Stomach (tissue), 4 donors: ENCODE measurements around the gene KCNIP3.

ENCODE experiments used
- POLR2A ChIP-seq, 4 donors: fragments of 450-650 bp; IDR thresholded peaks; one replicate each; pipeline ENCODE4 v1.6.1; 2016; ENCODE audit warnings: antibody characterized with exemption in 4 of 4, control low read depth in 2 of 4, mild to moderate bottlenecking in 1 of 4, moderate library complexity in 1 of 4
- POLR2AphosphoS5 ChIP-seq, 3 donors: sonication (generic); formaldehyde crosslinking; IDR thresholded peaks; one replicate each; pipeline ENCODE4 v1.6.1; 2016; ENCODE audit warnings: antibody characterized with exemption in 3 of 3
- TF ChIP-seq, protein P1 (sequence below), 7 experiments: fragments of 450-650 bp in 4 of 7; fragments of 200-600 bp in 3 of 7; sonication (generic) in 3 of 7; IDR thresholded peaks; one replicate each; pipeline ENCODE4 v1.5.1; 2016 to 2019; ENCODE audit warnings: antibody characterized with exemption in 7 of 7, control low read depth in 2 of 7, mild to moderate bottlenecking in 1 of 7

DNA sequence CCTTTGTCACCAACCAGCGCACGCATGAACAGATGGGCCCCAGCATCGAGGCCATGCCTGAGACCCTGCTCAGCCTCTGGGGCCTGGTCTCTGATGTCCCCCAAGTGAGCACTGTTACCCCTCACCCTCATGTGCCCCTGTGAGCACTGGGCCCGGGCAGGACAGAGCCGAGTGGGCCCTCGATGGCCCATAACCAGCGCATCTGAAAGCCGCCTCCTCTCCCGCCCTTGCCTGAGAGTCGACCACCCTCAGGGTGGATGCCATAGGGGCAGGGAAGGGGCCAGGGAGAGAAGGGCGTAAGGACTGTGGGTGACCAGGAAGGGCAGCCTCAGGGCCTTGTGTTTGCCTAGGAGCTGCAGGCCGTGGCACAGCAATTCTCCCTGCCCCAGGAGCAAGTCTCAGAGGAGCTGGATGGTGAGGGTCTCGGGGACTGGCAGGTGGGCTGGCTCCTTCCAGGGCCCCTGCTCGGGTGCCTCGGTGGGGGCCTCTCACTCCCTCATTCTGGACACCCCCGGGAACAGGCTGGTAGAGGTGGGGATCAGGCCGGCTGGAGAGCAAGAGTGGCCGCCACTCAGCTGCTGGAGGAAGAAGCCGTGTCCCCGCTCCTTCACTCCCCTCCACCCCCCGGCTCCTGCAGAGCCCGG lies 20.8 kb upstream of the KCNIP3 start:
- TF ChIP-seq, protein P1, sequence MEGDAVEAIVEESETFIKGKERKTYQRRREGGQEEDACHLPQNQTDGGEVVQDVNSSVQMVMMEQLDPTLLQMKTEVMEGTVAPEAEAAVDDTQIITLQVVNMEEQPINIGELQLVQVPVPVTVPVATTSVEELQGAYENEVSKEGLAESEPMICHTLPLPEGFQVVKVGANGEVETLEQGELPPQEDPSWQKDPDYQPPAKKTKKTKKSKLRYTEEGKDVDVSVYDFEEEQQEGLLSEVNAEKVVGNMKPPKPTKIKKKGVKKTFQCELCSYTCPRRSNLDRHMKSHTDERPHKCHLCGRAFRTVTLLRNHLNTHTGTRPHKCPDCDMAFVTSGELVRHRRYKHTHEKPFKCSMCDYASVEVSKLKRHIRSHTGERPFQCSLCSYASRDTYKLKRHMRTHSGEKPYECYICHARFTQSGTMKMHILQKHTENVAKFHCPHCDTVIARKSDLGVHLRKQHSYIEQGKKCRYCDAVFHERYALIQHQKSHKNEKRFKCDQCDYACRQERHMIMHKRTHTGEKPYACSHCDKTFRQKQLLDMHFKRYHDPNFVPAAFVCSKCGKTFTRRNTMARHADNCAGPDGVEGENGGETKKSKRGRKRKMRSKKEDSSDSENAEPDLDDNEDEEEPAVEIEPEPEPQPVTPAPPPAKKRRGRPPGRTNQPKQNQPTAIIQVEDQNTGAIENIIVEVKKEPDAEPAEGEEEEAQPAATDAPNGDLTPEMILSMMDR (IDR thresholded peaks at IDR 0.05) = no peak
- TF ChIP-seq POLR2A (IDR thresholded peaks at IDR 0.05) (no peak), POLR2AphosphoS5 (IDR thresholded peaks at IDR 0.05) (no peak)
